IMR-90 (cell line): ENCODE data around the gene KL. TPM values are rescaled to one million over a fixed set of nuclear protein-coding genes. Genes with fewer than 3 reads are reported as not detected.

Source experiments
- ATAC-seq: fragments of 200-7000 bp; cut with Tn5 transposase; 2 replicates; pipeline ENCODE4 v1.9.1; 2020; ENCODE audit warnings: low read depth, mild to moderate bottlenecking, moderate library complexity
- BruUV-seq: library from RNA; stranded (reverse); fragments of 400-500 nt; replicated peaks from 2 replicates; lab custom pipeline; 2021; lab: Mats Ljungman, UMichigan
- CTCF ChIA-PET: fragments of 300-600 bp; formaldehyde crosslinking; extraction: SDS; loops from one replicate; lab custom pipeline; 2021; ENCODE audit warnings: antibody characterized with exemption; lab: Yijun Ruan, JAX
- POLR2A ChIA-PET: fragments of 300-600 bp; sonication (Branson Sonifier 250); formaldehyde crosslinking; loops from one replicate; lab custom pipeline; 2022; ENCODE audit warnings: antibody characterized with exemption; ENCODE audit not compliant: unreplicated experiment; lab: Charles Lee
- DNase-seq: peaks from one replicate; pipeline ENCODE4 v3.0.0; 2013
- H2AFZ ChIP-seq: replicated peaks from 2 replicates; pipeline ENCODE3; 2013; ENCODE audit warnings: low read length, mild to moderate bottlenecking; ENCODE audit not compliant: poor library complexity
- H2AK5ac ChIP-seq: 2 replicates; pipeline ENCODE4 v1.6.1; 2013; ENCODE audit warnings: low read depth, low read length, inconsistent platforms
- H2AK9ac ChIP-seq: replicated peaks from 2 replicates; pipeline ENCODE3; 2013; ENCODE audit warnings: mild to moderate bottlenecking, low read depth, low read length, moderate library complexity; ENCODE audit not compliant: poor library complexity
- H2BK120ac ChIP-seq: 2 replicates; pipeline ENCODE4 v1.6.1; 2013; ENCODE audit warnings: low read depth, low read length, inconsistent platforms
- H2BK15ac ChIP-seq: 3 replicates; pipeline ENCODE4 v1.6.1; 2013; ENCODE audit warnings: low read depth, low read length, inconsistent platforms
- H2BK20ac ChIP-seq: 2 replicates; pipeline ENCODE4 v1.6.1; 2013; ENCODE audit warnings: low read depth, mild to moderate bottlenecking, inconsistent platforms, low read length, moderate library complexity
- H2BK5ac ChIP-seq: 2 replicates; pipeline ENCODE4 v1.6.1; 2013; ENCODE audit warnings: mild to moderate bottlenecking, low read depth, low read length, inconsistent platforms; ENCODE audit not compliant: poor library complexity, severe bottlenecking
- H3K14ac ChIP-seq: replicated peaks from 2 replicates; pipeline ENCODE4 v1.6.1; 2013; ENCODE audit warnings: low read depth, low read length, inconsistent platforms
- H3K18ac ChIP-seq: 2 replicates; pipeline ENCODE4 v1.6.1; 2013; ENCODE audit warnings: low read depth, low read length, control low read depth
- H3K23ac ChIP-seq: 2 replicates; pipeline ENCODE4 v1.6.1; 2013; ENCODE audit warnings: low read depth, low read length, inconsistent platforms
- H3K27ac ChIP-seq: 2 replicates; pipeline ENCODE4 v1.5.1; 2013; ENCODE audit warnings: mild to moderate bottlenecking, control low read depth, low read length; ENCODE audit not compliant: insufficient read depth
- H3K27me3 ChIP-seq: 2 replicates; pipeline ENCODE4 v1.6.1; 2013; ENCODE audit warnings: low read length; ENCODE audit not compliant: control insufficient read depth, insufficient read depth
- H3K36me3 ChIP-seq: 2 replicates; pipeline ENCODE4 v1.6.1; 2013; ENCODE audit warnings: low read length, mixed read lengths; ENCODE audit not compliant: control insufficient read depth, insufficient read depth
- H3K4ac ChIP-seq: 2 replicates; pipeline ENCODE4 v1.6.1; 2013; ENCODE audit warnings: low read depth, low read length, inconsistent platforms
- H3K4me1 ChIP-seq: 2 replicates; pipeline ENCODE4 v1.6.1; 2013; ENCODE audit warnings: low read length, mixed read lengths; ENCODE audit not compliant: control insufficient read depth, insufficient read depth
- H3K4me2 ChIP-seq: 2 replicates; pipeline ENCODE4 v1.6.1; 2013; ENCODE audit warnings: low read depth, mild to moderate bottlenecking, control low read depth, low read length, moderate library complexity
- H3K4me3 ChIP-seq: 2 replicates; pipeline ENCODE4 v1.5.1; 2013; ENCODE audit warnings: low read depth, mild to moderate bottlenecking, control low read depth, low read length, moderate library complexity; ENCODE audit not compliant: insufficient read depth
- H3K56ac ChIP-seq: 2 replicates; pipeline ENCODE4 v1.6.1; 2013; ENCODE audit warnings: low read length, inconsistent platforms; ENCODE audit not compliant: insufficient read depth; ENCODE audit errors: extremely low read depth
- H3K79me1 ChIP-seq, 2 experiments: 2 replicates each; pipeline ENCODE4 v1.6.1; 2013; ENCODE audit warnings: low read length in 2 of 2, inconsistent platforms in 1 of 2, low read depth in 1 of 2
- H3K9ac ChIP-seq: 2 replicates; pipeline ENCODE4 v1.6.1; 2013; ENCODE audit warnings: low read depth, low read length, control low read depth
- H3K9me1 ChIP-seq: 2 replicates; pipeline ENCODE4 v1.6.1; 2013; ENCODE audit warnings: low read length, inconsistent platforms; ENCODE audit not compliant: insufficient read depth
- H3K9me3 ChIP-seq: 2 replicates; pipeline ENCODE4 v1.6.1; 2013; ENCODE audit warnings: low read length; ENCODE audit not compliant: control insufficient read depth, insufficient read depth
- H4K20me1 ChIP-seq: 2 replicates; pipeline ENCODE4 v1.6.1; 2013; ENCODE audit warnings: low read length, inconsistent platforms; ENCODE audit not compliant: insufficient read depth
- H4K5ac ChIP-seq: 2 replicates; pipeline ENCODE4 v1.6.1; 2013; ENCODE audit warnings: mild to moderate bottlenecking, low read depth, low read length, control low read depth
- H4K8ac ChIP-seq, 2 experiments: 2 replicates each; pipeline ENCODE4 v1.6.1; 2013; ENCODE audit warnings: low read depth in 2 of 2, low read length in 2 of 2, control low read depth in 1 of 2, inconsistent platforms in 1 of 2
- H4K91ac ChIP-seq: 2 replicates; pipeline ENCODE4 v1.6.1; 2013; ENCODE audit warnings: low read depth, low read length, inconsistent platforms; ENCODE audit not compliant: insufficient read depth
- MAFK ChIP-seq: IDR thresholded peaks from 2 replicates; pipeline ENCODE4 v1.6.1; 2012; ENCODE audit warnings: low read depth, low read length, improper control_type of control experiment
- MAZ ChIP-seq: IDR thresholded peaks from 2 replicates; pipeline ENCODE4 v1.6.1; 2012; ENCODE audit warnings: low read depth, mild to moderate bottlenecking, low read length, improper control_type of control experiment, moderate library complexity, borderline replicate concordance
- SMC3 ChIP-seq: fragments of 150-350 bp; IDR thresholded peaks from 2 replicates; pipeline ENCODE4 v1.6.1; 2016; ENCODE audit warnings: low read depth, mild to moderate bottlenecking, antibody characterized with exemption, low read length, moderate library complexity
- USF2 ChIP-seq: fragments of 150-350 bp; IDR thresholded peaks from 2 replicates; pipeline ENCODE4 v1.6.1; 2017; ENCODE audit warnings: mild to moderate bottlenecking, antibody characterized with exemption, low read length, low read depth
- WGBS, 2 experiments: methylation state at CpG; one replicate each; pipeline versions ENCODE4 v1.1.5 to v1.1.7; 2013; ENCODE audit warnings: missing lambda C conversion rate in 2 of 2; ENCODE audit not compliant: insufficient read length in 1 of 2; ENCODE audit errors: extremely low coverage in 2 of 2; 5-methylcytosine and 5-hydroxymethylcytosine counted together
- dilution Hi-C: fragments of 300-500 bp; cut with HindIII; formaldehyde crosslinking; loops from one replicate; pipeline ENCODE4 v1.14.3; 2018; ENCODE audit warnings: low sequenced_read_pairs; ENCODE audit not compliant: unreplicated experiment
- in situ Hi-C: fragments of 300-500 bp; cut with MboI; formaldehyde crosslinking; loops from 3 replicates; pipeline ENCODE4 v1.14.3; 2019; ENCODE audit warnings: low sequenced_read_pairs, inconsistent platforms, mixed read lengths
- intact Hi-C: fragments of 100-400 bp; cut with micrococcal nuclease; formaldehyde crosslinking; loops from 2 replicates; pipeline ENCODE4 v1.10.0; 2022
- polyA plus RNA-seq, 3 experiments: library from polyadenylated mRNA; depleted of rRNA; stranded (reverse); fragments of >200 nt; gene quantifications; 2 replicates each; pipeline ENCODE4 v1.2.3, GENCODE V29; 2012; ENCODE audit warnings: low replicate concordance in 1 of 3
- total RNA-seq: library from RNA; depleted of rRNA; stranded (reverse); fragments of >200 nt; gene quantifications from 2 replicates; pipeline ENCODE4 v1.2.3, GENCODE V29; 2012
- TF ChIP-seq, protein P1 (sequence below): fragments of 150-350 bp; IDR thresholded peaks from 2 replicates; pipeline ENCODE4 v1.6.1; 2016; ENCODE audit warnings: low read depth, mild to moderate bottlenecking, low read length, moderate library complexity, borderline replicate concordance

Gene KL
- total and polyA plus RNA-seq, 2 of the 4 experiments (the other 2 are of a cell fraction) = not detected

DNA sequence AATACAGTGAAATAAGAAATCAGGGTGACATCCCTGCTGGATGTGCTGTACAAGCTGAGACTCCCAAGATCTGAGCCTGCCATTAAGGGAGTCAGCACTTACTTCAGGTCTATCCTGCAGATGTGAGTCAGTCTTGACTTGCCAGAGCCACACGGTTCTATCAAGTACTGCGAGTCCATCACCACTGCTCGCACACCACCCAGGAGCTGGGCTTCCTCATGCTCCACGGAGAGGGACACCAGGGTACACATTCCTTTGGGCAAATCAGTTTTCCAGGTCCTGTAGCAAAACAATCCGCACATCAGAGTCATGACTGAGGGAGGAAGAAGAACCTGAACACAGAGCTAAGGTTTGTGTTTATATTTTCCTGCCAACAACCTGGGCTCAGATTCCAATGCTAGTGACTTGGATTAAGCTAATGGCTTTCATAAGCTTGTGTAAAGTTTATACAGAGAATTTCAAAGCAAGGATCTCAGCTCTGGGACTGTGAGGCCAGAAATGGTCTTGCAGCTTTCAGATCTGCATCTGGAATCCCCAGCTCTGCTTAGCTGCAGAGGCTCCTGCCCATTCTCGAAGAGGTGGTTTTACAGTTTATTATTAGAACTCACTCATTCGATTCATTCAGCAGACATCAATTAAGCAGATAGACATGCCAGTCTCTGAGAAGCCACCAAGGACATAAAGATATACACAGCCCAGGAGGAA, 90.6 kb downstream of the KL start:
- ATAC-seq (peak; percentile 44), DNase-seq (peak; percentile 62)
- H2BK5ac ChIP-seq = peak overlapping the region; percentile 87
- no peaks in the 10 kb centered on the region for H3K27me3 ChIP-seq
- ChIA-PET CTCF (interaction anchor here (0.5 kb wide), 1 partner anchor 61 kb away, joined by 5 read pairs; no protein-coding TSS in a partner anchor), POLR2A (no interaction called here)
- H3K27ac ChIP-seq = peak overlapping the region; percentile 72
- peak overlapping the region; percentile 36; the same call in 1 of the 2 replicates for H3K4ac ChIP-seq
- H2AK5ac ChIP-seq = peak overlapping the region; percentile 83
- H4K8ac ChIP-seq = peak overlapping the region in 1 of 2 experiments; percentile 93; a peak in 2 of 4 replicates
- peak overlapping the region; percentile 82 for H2BK20ac ChIP-seq
- peak overlapping the region; percentile 21; the same call in 1 of the 2 replicates for H4K91ac ChIP-seq
- peak overlapping the region; percentile 17 for H4K5ac ChIP-seq
- peak overlapping the region; percentile 46 for H2AFZ ChIP-seq
- H3K18ac ChIP-seq = peak overlapping the region; percentile 3
- peak overlapping the region; percentile 59 for H3K14ac ChIP-seq
- dilution Hi-C loops (no loop called here), intact Hi-C loops (loop anchor here (5.0 kb wide), 2 partner anchors 435 to 460 kb away; no protein-coding TSS in a partner anchor), in situ Hi-C loops (no loop called here)
- H3K23ac ChIP-seq = no peak overlapping the region
- peaks cover 36% of the 10 kb centered on the region for H3K9me1 ChIP-seq
- peak overlapping the region; percentile 89 for H2BK120ac ChIP-seq
- peaks cover 36% of the 10 kb centered on the region for H3K4me1 ChIP-seq
- peaks cover 11% of the 10 kb centered on the region; the same call in 1 of the 2 replicates for H4K20me1 ChIP-seq
- no peak overlapping the region for H2AK9ac ChIP-seq
- H3K56ac ChIP-seq = no peak overlapping the region
- peaks cover 55% of the 10 kb centered on the region for H3K36me3 ChIP-seq
- no peak overlapping the region for H3K9ac ChIP-seq
- H2BK15ac ChIP-seq = no peak overlapping the region
- WGBS, 2 experiments = 72% methylated on average over 6 of the region's 7 CpGs; no CpG with 5 or more reads in 1 of the 2 experiments
- H3K79me1 ChIP-seq = peaks cover 22 to 51% of the 10 kb centered on the region in 2 experiments
- H3K9me3 ChIP-seq = no peaks in the 10 kb centered on the region
- no peak overlapping the region for H3K4me2 ChIP-seq
- TF ChIP-seq SMC3 (no peak), USF2 (no peak), MAFK (no peak), MAZ (no peak)
- TF ChIP-seq, protein P1, sequence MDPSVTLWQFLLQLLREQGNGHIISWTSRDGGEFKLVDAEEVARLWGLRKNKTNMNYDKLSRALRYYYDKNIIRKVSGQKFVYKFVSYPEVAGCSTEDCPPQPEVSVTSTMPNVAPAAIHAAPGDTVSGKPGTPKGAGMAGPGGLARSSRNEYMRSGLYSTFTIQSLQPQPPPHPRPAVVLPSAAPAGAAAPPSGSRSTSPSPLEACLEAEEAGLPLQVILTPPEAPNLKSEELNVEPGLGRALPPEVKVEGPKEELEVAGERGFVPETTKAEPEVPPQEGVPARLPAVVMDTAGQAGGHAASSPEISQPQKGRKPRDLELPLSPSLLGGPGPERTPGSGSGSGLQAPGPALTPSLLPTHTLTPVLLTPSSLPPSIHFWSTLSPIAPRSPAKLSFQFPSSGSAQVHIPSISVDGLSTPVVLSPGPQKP = no peak
- no peak overlapping the region for H3K4me3 ChIP-seq
- BruUV-seq = no TSS peak
